ENCODE results near the gene CLDN22.

The CLDN22 gene

GRCh38 chr4:183300655-183301054, 19.4 kb downstream of the CLDN22 start:
- peaks cover 3% of the 10 kb centered on the region; the same call in 1 of the 2 replicates for H3K36me3 ChIP-seq (ENCODE audit: insufficient read depth, low read length)

GRCh38 chr4:183300070-183300469, 20.0 kb downstream of the CLDN22 start:
- Histone ChIP-seq H3K79me2 (ENCODE audit: control insufficient read depth, insufficient read depth, low read length, unreplicated experiment) (no peaks in the 10 kb centered on the region), H3K4me1 (ENCODE audit: control insufficient read depth, insufficient read depth, low read length, unreplicated experiment) (no peaks in the 10 kb centered on the region), H3K27me3 (ENCODE audit: insufficient read depth, low read length) (no peaks in the 10 kb centered on the region), H3K36me3 (ENCODE audit: insufficient read depth, low read length) (peaks cover 3% of the 10 kb centered on the region; the same call in 1 of the 2 replicates), H3K4me3 (ENCODE audit: low read depth, low read length) (no peak overlapping the region), H2AFZ (ENCODE audit: low read length, unreplicated experiment) (no peak overlapping the region), H3K27ac (ENCODE audit: low read depth, low read length) (no peak overlapping the region)

More at GRCh38 chr4:183300655-183301054, 19.4 kb downstream of the CLDN22 start:
- Histone ChIP-seq H3K27me3 (ENCODE audit: insufficient read depth, low read length) (no peaks in the 10 kb centered on the region), H3K27ac (ENCODE audit: low read depth, low read length) (no peak overlapping the region), H3K79me2 (ENCODE audit: control insufficient read depth, insufficient read depth, low read length, unreplicated experiment) (no peaks in the 10 kb centered on the region), H3K4me1 (ENCODE audit: control insufficient read depth, insufficient read depth, low read length, unreplicated experiment) (no peaks in the 10 kb centered on the region), H2AFZ (ENCODE audit: low read length, unreplicated experiment) (no peak overlapping the region), H3K4me3 (ENCODE audit: low read depth, low read length) (no peak overlapping the region)

GRCh38 chr4:183299464-183299863, 20.6 kb downstream of the CLDN22 start:
- no peak overlapping the region for H3K27ac ChIP-seq (ENCODE audit: low read depth, low read length)
- no peak overlapping the region for H3K4me3 ChIP-seq (ENCODE audit: low read depth, low read length)
- no peak overlapping the region for H2AFZ ChIP-seq (ENCODE audit: low read length, unreplicated experiment)
- H3K4me1 ChIP-seq (ENCODE audit: control insufficient read depth, insufficient read depth, low read length, unreplicated experiment) = no peaks in the 10 kb centered on the region
- no peaks in the 10 kb centered on the region for H3K79me2 ChIP-seq (ENCODE audit: control insufficient read depth, insufficient read depth, low read length, unreplicated experiment)
- H3K36me3 ChIP-seq (ENCODE audit: insufficient read depth, low read length) = peaks cover 3% of the 10 kb centered on the region; the same call in 1 of the 2 replicates
- no peaks in the 10 kb centered on the region for H3K27me3 ChIP-seq (ENCODE audit: insufficient read depth, low read length)

- Histone ChIP-seq H3K4me1 (ENCODE audit: control insufficient read depth, insufficient read depth, low read length, unreplicated experiment) (no peaks in the 10 kb centered on the region), H3K36me3 (ENCODE audit: insufficient read depth, low read length) (peaks cover 3% of the 10 kb centered on the region; the same call in 1 of the 2 replicates), H3K27me3 (ENCODE audit: insufficient read depth, low read length) (no peaks in the 10 kb centered on the region), H2AFZ (ENCODE audit: low read length, unreplicated experiment) (no peak overlapping the region), H3K79me2 (ENCODE audit: control insufficient read depth, insufficient read depth, low read length, unreplicated experiment) (no peaks in the 10 kb centered on the region), H3K4me3 (ENCODE audit: low read depth, low read length) (no peak overlapping the region), H3K27ac (ENCODE audit: low read depth, low read length) (no peak overlapping the region)
These were observed 22.4 kb downstream of the CLDN22 start for GRCh38 chr4:183297675-183298074.

GRCh38 chr4:183295711-183296110, 24.4 kb downstream of the CLDN22 start:
- no peaks in the 10 kb centered on the region for H3K27me3 ChIP-seq (ENCODE audit: insufficient read depth, low read length)
- H3K79me2 ChIP-seq (ENCODE audit: control insufficient read depth, insufficient read depth, low read length, unreplicated experiment) = no peaks in the 10 kb centered on the region
- no peaks in the 10 kb centered on the region for H3K4me1 ChIP-seq (ENCODE audit: control insufficient read depth, insufficient read depth, low read length, unreplicated experiment)
- H3K36me3 ChIP-seq (ENCODE audit: insufficient read depth, low read length) = peaks cover 4% of the 10 kb centered on the region; the same call in 1 of the 2 replicates
- H2AFZ ChIP-seq (ENCODE audit: low read length, unreplicated experiment) = no peak overlapping the region
- no peak overlapping the region for H3K4me3 ChIP-seq (ENCODE audit: low read depth, low read length)
- no peak overlapping the region for H3K27ac ChIP-seq (ENCODE audit: low read depth, low read length)

GRCh38 chr4:183291070-183291469, 29.0 kb downstream of the CLDN22 start:
- no peaks in the 10 kb centered on the region for H3K4me1 ChIP-seq (ENCODE audit: control insufficient read depth, insufficient read depth, low read length, unreplicated experiment)
- H3K36me3 ChIP-seq (ENCODE audit: insufficient read depth, low read length) = peaks cover 14% of the 10 kb centered on the region; the same call in 1 of the 2 replicates
- no peak overlapping the region for H3K27ac ChIP-seq (ENCODE audit: low read depth, low read length)
- no peak overlapping the region for H3K4me3 ChIP-seq (ENCODE audit: low read depth, low read length)
- H2AFZ ChIP-seq (ENCODE audit: low read length, unreplicated experiment) = no peak overlapping the region
- H3K27me3 ChIP-seq (ENCODE audit: insufficient read depth, low read length) = no peaks in the 10 kb centered on the region
- H3K79me2 ChIP-seq (ENCODE audit: control insufficient read depth, insufficient read depth, low read length, unreplicated experiment) = no peaks in the 10 kb centered on the region

GRCh38 chr4:183289688-183290087, 30.4 kb downstream of the CLDN22 start:
- H2AFZ ChIP-seq (ENCODE audit: low read length, unreplicated experiment) = no peak overlapping the region
- H3K79me2 ChIP-seq (ENCODE audit: control insufficient read depth, insufficient read depth, low read length, unreplicated experiment) = no peaks in the 10 kb centered on the region
- H3K4me1 ChIP-seq (ENCODE audit: control insufficient read depth, insufficient read depth, low read length, unreplicated experiment) = no peaks in the 10 kb centered on the region
- H3K36me3 ChIP-seq (ENCODE audit: insufficient read depth, low read length) = peaks cover 18% of the 10 kb centered on the region; the same call in 1 of the 2 replicates
- no peaks in the 10 kb centered on the region for H3K27me3 ChIP-seq (ENCODE audit: insufficient read depth, low read length)
- no peak overlapping the region for H3K4me3 ChIP-seq (ENCODE audit: low read depth, low read length)
- H3K27ac ChIP-seq (ENCODE audit: low read depth, low read length) = no peak overlapping the region

GRCh38 chr4:183288955-183289354, 31.1 kb downstream of the CLDN22 start:
- no peak overlapping the region for H3K27ac ChIP-seq (ENCODE audit: low read depth, low read length)
- H3K4me3 ChIP-seq (ENCODE audit: low read depth, low read length) = no peak overlapping the region
- no peaks in the 10 kb centered on the region for H3K79me2 ChIP-seq (ENCODE audit: control insufficient read depth, insufficient read depth, low read length, unreplicated experiment)
- H2AFZ ChIP-seq (ENCODE audit: low read length, unreplicated experiment) = no peak overlapping the region
- no peaks in the 10 kb centered on the region for H3K27me3 ChIP-seq (ENCODE audit: insufficient read depth, low read length)
- H3K4me1 ChIP-seq (ENCODE audit: control insufficient read depth, insufficient read depth, low read length, unreplicated experiment) = no peaks in the 10 kb centered on the region
- peaks cover 25% of the 10 kb centered on the region; the same call in 1 of the 2 replicates for H3K36me3 ChIP-seq (ENCODE audit: insufficient read depth, low read length)

- Histone ChIP-seq H3K4me1 (ENCODE audit: control insufficient read depth, insufficient read depth, low read length, unreplicated experiment) (no peaks in the 10 kb centered on the region), H3K36me3 (ENCODE audit: insufficient read depth, low read length) (peaks cover 26% of the 10 kb centered on the region; the same call in 1 of the 2 replicates), H3K27ac (ENCODE audit: low read depth, low read length) (no peak overlapping the region), H3K79me2 (ENCODE audit: control insufficient read depth, insufficient read depth, low read length, unreplicated experiment) (no peaks in the 10 kb centered on the region), H3K4me3 (ENCODE audit: low read depth, low read length) (no peak overlapping the region), H3K27me3 (ENCODE audit: insufficient read depth, low read length) (no peaks in the 10 kb centered on the region), H2AFZ (ENCODE audit: low read length, unreplicated experiment) (no peak overlapping the region)
These were observed 32.4 kb downstream of the CLDN22 start for GRCh38 chr4:183287677-183288076.

GRCh38 chr4:183287309-183287659, 32.8 kb downstream of the CLDN22 start:
- Histone ChIP-seq H3K4me1 (ENCODE audit: control insufficient read depth, insufficient read depth, low read length, unreplicated experiment) (no peaks in the 10 kb centered on the region), H3K4me3 (ENCODE audit: low read depth, low read length) (no peak overlapping the region), H3K27me3 (ENCODE audit: insufficient read depth, low read length) (no peaks in the 10 kb centered on the region), H3K36me3 (ENCODE audit: insufficient read depth, low read length) (peaks cover 26% of the 10 kb centered on the region; the same call in 1 of the 2 replicates), H3K27ac (ENCODE audit: low read depth, low read length) (no peak overlapping the region), H2AFZ (ENCODE audit: low read length, unreplicated experiment) (no peak overlapping the region), H3K79me2 (ENCODE audit: control insufficient read depth, insufficient read depth, low read length, unreplicated experiment) (no peaks in the 10 kb centered on the region)

- H3K36me3 ChIP-seq (ENCODE audit: insufficient read depth, low read length) = peaks cover 26% of the 10 kb centered on the region; the same call in 1 of the 2 replicates
These were observed 33.3 kb downstream of the CLDN22 start for GRCh38 chr4:183286590-183287308.

More at GRCh38 chr4:183286590-183287308, 33.3 kb downstream of the CLDN22 start:
- Histone ChIP-seq H2AFZ (ENCODE audit: low read length, unreplicated experiment) (no peak overlapping the region), H3K4me3 (ENCODE audit: low read depth, low read length) (no peak overlapping the region), H3K79me2 (ENCODE audit: control insufficient read depth, insufficient read depth, low read length, unreplicated experiment) (no peaks in the 10 kb centered on the region), H3K4me1 (ENCODE audit: control insufficient read depth, insufficient read depth, low read length, unreplicated experiment) (no peaks in the 10 kb centered on the region), H3K27me3 (ENCODE audit: insufficient read depth, low read length) (no peaks in the 10 kb centered on the region), H3K27ac (ENCODE audit: low read depth, low read length) (no peak overlapping the region)

Data from ACC112 (cell line).